ENCODE results near the gene CTSZ.
"Not testable (repeated sequence)": the region's sequence is repeated elsewhere in the genome, so short reads cannot be mapped to it uniquely, and the experiment has no call there.

CTSZ gene

DNA sequence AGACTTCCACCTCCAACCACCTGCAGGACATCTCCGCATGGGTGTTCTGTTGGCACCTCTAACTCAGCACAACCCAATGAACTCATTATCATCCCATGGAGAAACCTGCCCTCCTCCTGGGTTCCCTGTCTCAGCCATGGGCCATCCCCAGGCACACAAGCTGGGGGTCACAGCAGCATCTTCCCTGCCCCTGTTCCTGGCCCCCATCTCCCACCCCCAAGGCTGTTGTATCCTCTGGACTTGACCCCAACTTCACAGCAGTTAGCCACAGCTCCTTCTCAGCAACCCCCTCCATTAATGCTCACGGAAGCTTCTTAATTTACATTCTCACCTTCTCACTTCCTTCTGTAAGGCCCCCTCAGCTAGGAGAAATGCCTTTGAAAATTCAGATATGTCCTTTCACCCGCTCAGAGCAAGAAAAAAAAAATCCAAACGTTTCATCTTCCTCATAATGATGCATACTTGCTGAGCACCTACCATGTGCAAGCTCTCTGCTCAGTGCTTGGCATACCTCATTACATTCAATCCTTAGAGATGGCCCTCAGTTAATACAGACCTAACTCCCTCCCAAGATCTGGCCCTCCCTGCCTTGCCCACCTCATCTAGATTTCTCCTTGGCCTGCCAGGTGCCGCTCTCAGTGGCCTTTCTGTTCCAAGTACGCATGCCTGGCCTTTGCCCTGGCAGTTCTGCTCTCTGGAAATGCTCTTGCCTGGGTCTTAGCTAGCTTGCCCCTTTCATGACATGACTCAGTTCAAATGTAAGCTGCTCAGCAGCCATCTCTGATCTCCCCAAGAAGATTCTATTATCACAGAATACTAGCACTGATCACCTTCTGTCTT lies 28.5 kb downstream of the CTSZ start:
- no peak for DNase-seq (ENCODE audit: low read depth in 2 of 2)

GRCh38 chr20:58976061-58976730 lies 30.9 kb downstream of the CTSZ start:
- no peak for DNase-seq (ENCODE audit: low read depth in 2 of 2)

GRCh38 chr20:58975353-58975752 lies 31.7 kb downstream of the CTSZ start:
- no peak for DNase-seq (ENCODE audit: low read depth in 2 of 2)

- no peak for DNase-seq (ENCODE audit: low read depth in 2 of 2)
Observed at GRCh38 chr20:58973866-58974265, 33.2 kb downstream of the CTSZ start.

GRCh38 chr20:58973179-58973578 lies 33.9 kb downstream of the CTSZ start:
- no peak for DNase-seq (ENCODE audit: low read depth in 2 of 2)

DNA sequence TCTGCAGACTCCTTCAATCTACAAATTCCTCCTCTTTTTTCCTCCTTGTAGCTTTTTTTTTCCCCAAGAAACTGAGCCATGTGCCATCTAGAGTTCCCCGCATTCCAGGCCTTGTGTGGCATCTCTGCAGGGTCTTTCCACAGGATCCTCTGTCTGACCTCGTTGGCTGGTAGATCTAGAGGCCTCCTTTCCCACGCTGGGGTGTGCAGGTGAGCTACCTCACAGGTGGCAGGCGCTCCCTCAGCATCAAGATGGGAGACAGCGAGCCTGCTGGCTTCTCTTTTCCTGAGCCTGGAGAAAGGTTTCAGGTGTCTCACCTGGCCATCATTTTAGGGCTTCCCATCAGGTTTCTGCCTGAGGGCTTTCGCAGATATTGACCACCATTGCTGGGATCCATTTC lies 35.6 kb downstream of the CTSZ start:
- DNase-seq (ENCODE audit: low read depth in 2 of 2): no peak

GRCh38 chr20:58970146-58970545 lies 36.9 kb downstream of the CTSZ start:
- DNase-seq (ENCODE audit: low read depth in 2 of 2): no peak

DNA sequence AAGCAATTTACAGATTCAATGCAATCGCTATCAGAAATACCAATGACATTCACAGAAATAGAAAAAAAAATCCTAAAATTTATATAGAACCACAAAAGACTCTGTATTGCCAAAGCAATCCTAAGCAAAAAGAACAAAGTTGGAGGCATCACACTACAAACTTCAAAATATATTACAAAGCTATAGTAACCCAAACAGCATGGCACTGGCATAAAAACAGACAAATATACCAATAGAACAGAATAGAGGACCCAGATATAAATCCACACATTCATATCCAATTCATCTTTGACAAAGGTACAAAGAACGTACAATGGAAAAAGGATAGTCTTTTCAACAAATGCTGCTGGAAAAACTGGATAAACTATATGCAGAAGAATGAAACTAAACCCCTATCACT lies 37.6 kb downstream of the CTSZ start:
- DNase-seq (ENCODE audit: low read depth in 2 of 2): no peak

DNA sequence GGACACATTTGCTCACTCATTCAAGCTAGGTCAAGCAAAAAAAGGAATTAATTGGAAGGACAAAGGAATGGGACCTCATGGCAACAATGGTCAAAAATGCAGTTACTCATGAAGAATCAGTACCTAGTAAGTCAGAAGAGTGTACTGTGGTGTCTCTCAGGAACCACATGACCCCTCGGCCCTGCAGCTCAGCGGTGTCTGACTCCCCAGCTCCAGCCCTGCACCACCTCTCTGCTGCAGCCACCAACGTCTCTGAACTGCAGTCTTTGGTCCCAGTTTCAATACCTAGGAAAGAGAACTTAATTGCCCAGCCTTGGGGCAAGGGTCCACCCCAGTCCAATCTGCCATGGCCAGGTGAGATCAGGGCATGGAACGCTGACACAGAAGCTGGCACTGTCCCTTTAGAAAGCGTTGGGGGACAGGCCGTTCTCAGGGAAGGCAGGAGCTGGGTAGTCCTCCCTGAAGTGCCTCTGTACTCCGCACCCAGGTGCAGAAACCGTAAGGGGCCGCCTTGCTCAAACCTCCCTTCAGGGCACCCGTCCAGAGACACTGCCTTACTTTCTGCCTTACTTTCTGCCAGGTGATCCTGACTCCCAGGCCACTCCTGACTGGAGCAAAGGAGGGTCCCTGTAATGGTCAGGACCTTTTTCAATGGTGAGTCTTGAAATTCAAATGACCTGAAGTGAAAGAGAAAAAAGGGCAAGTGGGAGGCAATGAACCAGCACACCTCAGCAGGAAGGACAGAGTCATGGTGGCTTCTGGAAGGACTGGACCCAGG lies 39.2 kb downstream of the CTSZ start:
- no peak for DNase-seq (ENCODE audit: low read depth in 2 of 2)

GRCh38 chr20:58965270-58966064 lies 41.6 kb downstream of the CTSZ start:
- no peak for DNase-seq (ENCODE audit: low read depth in 2 of 2)

DNA sequence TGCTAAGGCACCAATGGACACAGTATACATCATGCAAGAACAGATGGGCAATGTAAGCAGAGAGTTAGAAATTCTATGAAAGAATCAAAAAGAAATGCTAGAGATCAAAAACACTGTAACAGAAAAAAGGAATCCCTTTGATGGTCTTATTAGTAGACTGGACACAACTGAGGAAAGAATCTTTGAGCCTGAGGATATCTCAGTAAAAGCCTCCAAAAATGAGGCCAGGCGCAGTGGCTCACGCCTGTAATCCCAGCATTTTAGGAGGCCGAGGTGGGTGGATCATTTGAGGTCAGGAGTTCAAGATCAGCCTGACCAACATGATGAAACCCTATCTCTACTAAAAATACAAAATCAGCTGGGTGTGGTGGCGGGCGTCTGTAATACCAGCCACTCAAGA lies 43.1 kb downstream of the CTSZ start:
- DNase-seq (ENCODE audit: low read depth in 2 of 2): not testable (repeated sequence)

DNA sequence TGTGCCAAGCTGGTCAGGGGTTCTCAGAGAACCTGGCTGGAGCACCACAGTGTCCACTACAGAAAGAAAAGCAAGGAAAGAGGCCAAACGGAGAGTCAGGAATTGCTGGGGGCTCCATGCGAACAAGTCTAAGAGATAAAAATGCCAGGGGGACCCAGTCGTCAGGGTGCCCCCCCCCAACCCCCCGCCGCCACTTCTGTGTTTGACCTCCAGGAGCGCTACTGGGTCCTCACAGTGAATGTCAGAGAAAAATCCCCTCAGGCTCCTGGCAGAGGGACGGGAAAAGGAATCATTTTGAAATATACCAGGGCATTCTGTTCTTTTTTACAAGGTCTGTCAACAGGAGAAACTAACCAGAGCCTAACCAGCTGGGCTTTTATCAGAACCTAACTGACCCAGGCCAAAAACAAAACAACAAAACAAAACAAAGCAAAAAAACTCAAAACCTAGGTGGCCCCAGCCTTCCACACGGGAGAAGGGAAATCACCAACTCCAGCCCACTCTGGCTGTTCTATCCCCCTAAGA lies 43.9 kb downstream of the CTSZ start:
- DNase-seq (ENCODE audit: low read depth in 2 of 2): no peak

DNA sequence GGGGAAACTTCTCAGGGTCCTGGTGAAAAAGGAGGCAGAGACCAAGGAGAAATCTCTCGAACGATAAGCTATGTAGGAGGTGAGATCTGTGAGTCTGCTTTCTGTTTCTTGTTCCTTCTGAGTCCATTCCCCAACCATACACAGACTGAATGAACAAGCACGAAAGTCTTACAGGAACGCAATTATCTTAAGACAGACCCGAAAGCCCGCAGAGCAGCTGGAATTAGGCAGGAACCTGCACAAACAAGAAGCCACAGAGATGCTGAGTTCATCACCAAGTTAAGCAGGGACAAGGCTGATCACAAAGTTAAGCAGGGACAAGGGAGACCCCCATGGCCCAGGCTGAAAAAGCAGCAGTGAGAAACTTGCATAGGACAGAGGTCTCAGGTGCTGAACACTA lies 47.4 kb downstream of the CTSZ start:
- DNase-seq (ENCODE audit: low read depth in 2 of 2): no peak

DNA sequence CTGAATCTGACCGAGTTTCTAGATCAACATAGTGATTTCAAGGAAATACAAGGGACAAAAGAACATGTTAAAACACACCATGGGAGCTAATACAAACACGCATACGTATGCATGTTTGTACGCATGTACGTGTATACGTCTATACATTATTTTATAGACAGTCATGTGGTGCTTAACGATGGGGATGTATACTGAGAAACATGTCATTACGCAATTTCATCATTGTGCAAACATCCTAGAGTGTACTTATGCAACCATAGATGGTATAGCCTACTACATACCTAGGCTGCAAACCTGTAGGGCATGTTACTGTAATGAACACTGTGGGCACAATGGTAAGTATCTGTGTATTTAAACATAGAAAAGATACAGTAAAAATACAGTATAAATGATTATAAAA lies 51.0 kb downstream of the CTSZ start:
- DNase-seq (ENCODE audit: low read depth in 2 of 2): no peak

- DNase-seq (ENCODE audit: low read depth in 2 of 2): no peak
Observed at GRCh38 chr20:58953050-58953449, 54.0 kb downstream of the CTSZ start.

DNA sequence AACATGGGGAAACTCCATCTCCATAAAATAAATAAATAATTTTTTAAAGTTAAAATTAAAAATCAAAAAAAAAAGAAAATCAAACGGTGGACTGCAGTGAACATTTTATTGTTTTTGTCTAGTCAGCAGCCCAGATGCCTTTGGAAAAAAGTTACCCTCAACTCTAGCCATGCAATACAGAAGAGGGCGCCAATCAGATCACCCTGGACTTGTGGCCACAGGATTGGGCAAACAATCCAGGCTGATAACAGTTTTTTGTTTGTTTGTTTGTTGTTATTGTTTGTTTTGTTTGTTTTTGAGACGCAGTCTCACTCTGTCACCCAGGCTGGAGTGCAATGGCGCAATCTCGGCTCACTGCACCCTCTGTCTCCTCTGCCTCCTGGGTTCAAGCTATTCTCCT lies 56.5 kb downstream of the CTSZ start:
- DNase-seq (ENCODE audit: low read depth in 2 of 2): no peak

- not testable (repeated sequence) for DNase-seq (ENCODE audit: low read depth in 2 of 2)
Observed at GRCh38 chr20:58947797-58948388, 59.2 kb downstream of the CTSZ start.

- DNase-seq (ENCODE audit: low read depth in 2 of 2): no peak
Observed at GRCh38 chr20:58945965-58946631, 61.0 kb downstream of the CTSZ start.

All from fibroblast of skin of left biceps (primary cell).